GM12878 (cell line): Measurements from ENCODE around the gene STK10. TPM values are rescaled to one million over a fixed set of nuclear protein-coding genes. Genes with fewer than 3 reads are reported as not detected.

Source experiments
- CBFB ChIP-seq: IDR thresholded peaks from 2 replicates; pipeline ENCODE4 v1.6.1; 2016; ENCODE audit warnings: antibody characterized with exemption, low read depth
- CHD2 ChIP-seq: IDR thresholded peaks from 2 replicates; pipeline ENCODE4 v1.6.1; 2011; ENCODE audit warnings: low read depth, low read length, improper control_type of control experiment, borderline replicate concordance
- CREM ChIP-seq: IDR thresholded peaks from 2 replicates; pipeline ENCODE4 v1.6.1; 2014; ENCODE audit warnings: antibody characterized with exemption, low read depth
- DPF2 ChIP-seq: fragments of 450-650 bp; IDR thresholded peaks from 2 replicates; pipeline ENCODE4 v1.6.1; 2017; ENCODE audit warnings: mild to moderate bottlenecking
- E4F1 ChIP-seq: fragments of 450-650 bp; IDR thresholded peaks from 2 replicates; pipeline ENCODE4 v1.6.1; 2018; ENCODE audit warnings: borderline replicate concordance, mild to moderate bottlenecking; ENCODE audit not compliant: partially characterized antibody
- EP300 ChIP-seq, 2 experiments: fragments of 150-350 bp in 1 of 2; IDR thresholded peaks; 2 replicates each; pipeline ENCODE4 v1.6.1; 2011 to 2012; ENCODE audit warnings: low read depth in 2 of 2, low read length in 2 of 2, borderline replicate concordance in 1 of 2, improper control_type of control experiment in 1 of 2, inconsistent platforms in 1 of 2; ENCODE audit not compliant: control insufficient read depth in 1 of 2
- FOXK2 ChIP-seq: fragments of 450-650 bp; IDR thresholded peaks from 2 replicates; pipeline ENCODE4 v1.6.1; 2017; ENCODE audit warnings: mild to moderate bottlenecking, moderate library complexity
- MXI1 ChIP-seq: fragments of 150-350 bp; IDR thresholded peaks from 2 replicates; pipeline ENCODE4 v1.6.1; 2011; ENCODE audit warnings: low read depth, mild to moderate bottlenecking, inconsistent platforms, low read length, improper control_type of control experiment
- NRF1 ChIP-seq: conservative IDR thresholded peaks from 2 replicates; pipeline ENCODE4 v1.6.1; 2011; ENCODE audit warnings: mild to moderate bottlenecking, low read depth, low read length, improper control_type of control experiment
- PRDM15 ChIP-seq: fragments of 450-650 bp; formaldehyde crosslinking; IDR thresholded peaks from 2 replicates; pipeline ENCODE4 v1.4.0; 2020; ENCODE audit warnings: mild to moderate bottlenecking, moderate library complexity
- RB1 ChIP-seq: fragments of 450-650 bp; formaldehyde crosslinking; IDR thresholded peaks from 2 replicates; pipeline ENCODE4 v1.6.1; 2017; ENCODE audit warnings: mild to moderate bottlenecking, borderline replicate concordance
- RFX5 ChIP-seq: IDR thresholded peaks from 2 replicates; pipeline ENCODE4 v1.6.1; 2011; ENCODE audit warnings: low read depth, low read length, improper control_type of control experiment
- RUNX3 ChIP-seq: IDR thresholded peaks from 2 replicates; pipeline ENCODE4 v1.6.1; 2012; ENCODE audit warnings: low read length, inconsistent platforms
- SKIL ChIP-seq: fragments of 450-650 bp; IDR thresholded peaks from 2 replicates; pipeline ENCODE4 v1.6.1; 2017; ENCODE audit warnings: mild to moderate bottlenecking, low read depth, inconsistent platforms; ENCODE audit not compliant: poor library complexity, severe bottlenecking
- SRF ChIP-seq, 2 experiments: IDR thresholded peaks; 2 replicates each; pipeline ENCODE4 v1.6.1; 2011; ENCODE audit warnings: low read depth in 2 of 2, low read length in 2 of 2, mild to moderate bottlenecking in 1 of 2, moderate library complexity in 1 of 2
- TAF1 ChIP-seq: IDR thresholded peaks from 2 replicates; pipeline ENCODE4 v1.6.1; 2011; ENCODE audit warnings: mild to moderate bottlenecking, low read depth, low read length, borderline replicate concordance
- TARDBP ChIP-seq: IDR thresholded peaks from 2 replicates; pipeline ENCODE4 v1.6.1; 2016; ENCODE audit warnings: borderline replicate concordance
- TCF12 ChIP-seq: IDR thresholded peaks from 2 replicates; pipeline ENCODE4 v1.6.1; 2011; ENCODE audit warnings: low read depth, mild to moderate bottlenecking, low read length
- ZBTB33 ChIP-seq: fragments of 450-650 bp; IDR thresholded peaks from 2 replicates; pipeline ENCODE4 v1.6.1; 2017; ENCODE audit warnings: mild to moderate bottlenecking
- polyA plus RNA-seq, 11 experiments: library from polyadenylated mRNA; depleted of rRNA in 4 of 11; unstranded in 6 of 11; stranded (reverse) in 5 of 11; fragments of >200 nt; fragmentation: Nextera tagmentation in 4 of 11; fragmentation: Illumina TruSeq in 1 of 11; extraction: Ambion mirVana in 4 of 11; extraction: Trizol in 1 of 11; gene quantifications; 1 replicate in 1 of 11; 2 replicates in 10 of 11; pipeline versions ENCODE4 v1.2.1 to v1.2.3, GENCODE V29; 2011 to 2016; ENCODE audit warnings: inconsistent platforms in 2 of 11, missing spikeins in 2 of 11, low read depth in 1 of 11
- total RNA-seq, 4 experiments: library from RNA; depleted of rRNA in 3 of 4; stranded (reverse); fragments of >200 nt in 3 of 4; fragmentation: Illumina TruSeq in 1 of 4; extraction: Trizol in 1 of 4; gene quantifications; 2 replicates each; pipeline versions ENCODE4 v1.2.1 to v1.2.3, GENCODE V29; 2013 to 2021

The STK10 gene
- total and polyA plus RNA-seq, 10 of the 15 experiments (the other 5 are each of a cell fraction or from before 2014, with no cell fraction given) = 14.2 to 96.4 (median 50.6) TPM

- TF ChIP-seq MXI1 (peak; percentile 31), TARDBP (no peak), ZBTB33 (no peak), E4F1 (peak; percentile 46), RUNX3 (peak; percentile 95), RB1 (no peak), SRF (IDR thresholded peaks at IDR 0.05; ENCODE audit: low read depth in 2 of 2, low read length in 2 of 2) (no peak), CHD2 (no peak), RFX5 (no peak), NRF1 (no peak), TCF12 (0 out of 2 replicates have a peak, but pooled peaks have one; percentile 40), PRDM15 (CRISPR knock-in tag) (no peak), CBFB (peak; percentile 62; the same call in 1 of the 2 replicates), EP300 (IDR thresholded peaks at IDR 0.05; ENCODE audit: borderline replicate concordance in 1 of 2, control insufficient read depth in 1 of 2, low read depth in 2 of 2, low read length in 2 of 2) (peak in 1 of 2 experiments; percentile 31; a peak in 1 of 4 replicates), CREM (peak; percentile 32; the same call in 1 of the 2 replicates), SKIL (no peak), TAF1 (no peak), DPF2 (peak; percentile 51; the same call in 1 of the 2 replicates), FOXK2 (no peak)
Measured at GRCh38 chr5:172150514-172151425, 37.3 kb downstream of the STK10 start (continued).
